Limb (tissue), 2 donors: Measurements from ENCODE around the gene RFC1.
"Not testable (repeated sequence)": the region's sequence is repeated elsewhere in the genome, so short reads cannot be mapped to it uniquely, and the experiment has no call there.

Experiments
- DNase-seq, 2 donors: peaks; one replicate each; pipeline ENCODE4 v3.0.0-alpha.2; 2016; ENCODE audit errors: extremely low spot score in 2 of 2

Gene RFC1

DNA sequence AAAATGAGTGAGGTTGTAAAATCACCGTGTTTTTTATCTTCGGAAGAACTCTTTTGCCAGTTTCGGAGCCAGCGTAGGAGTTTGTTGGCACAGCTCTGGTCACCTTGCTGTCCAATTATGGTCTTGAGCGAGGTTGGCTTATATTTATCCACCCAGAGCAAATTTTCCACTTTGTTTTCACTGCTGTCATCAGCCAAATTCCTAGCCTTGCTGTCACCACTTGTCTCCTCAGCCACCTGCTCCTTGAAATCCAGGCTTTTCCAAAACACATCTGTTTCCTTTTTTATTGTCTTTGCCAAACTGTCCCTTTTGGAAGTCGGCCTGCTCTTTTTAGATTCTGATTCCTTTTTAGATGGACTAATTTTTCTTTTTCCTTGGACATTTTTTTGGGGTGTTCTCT is 57.6 kb downstream of the RFC1 start:
- DNase-seq: peak in 1 of 2 donors; percentile 47

DNA sequence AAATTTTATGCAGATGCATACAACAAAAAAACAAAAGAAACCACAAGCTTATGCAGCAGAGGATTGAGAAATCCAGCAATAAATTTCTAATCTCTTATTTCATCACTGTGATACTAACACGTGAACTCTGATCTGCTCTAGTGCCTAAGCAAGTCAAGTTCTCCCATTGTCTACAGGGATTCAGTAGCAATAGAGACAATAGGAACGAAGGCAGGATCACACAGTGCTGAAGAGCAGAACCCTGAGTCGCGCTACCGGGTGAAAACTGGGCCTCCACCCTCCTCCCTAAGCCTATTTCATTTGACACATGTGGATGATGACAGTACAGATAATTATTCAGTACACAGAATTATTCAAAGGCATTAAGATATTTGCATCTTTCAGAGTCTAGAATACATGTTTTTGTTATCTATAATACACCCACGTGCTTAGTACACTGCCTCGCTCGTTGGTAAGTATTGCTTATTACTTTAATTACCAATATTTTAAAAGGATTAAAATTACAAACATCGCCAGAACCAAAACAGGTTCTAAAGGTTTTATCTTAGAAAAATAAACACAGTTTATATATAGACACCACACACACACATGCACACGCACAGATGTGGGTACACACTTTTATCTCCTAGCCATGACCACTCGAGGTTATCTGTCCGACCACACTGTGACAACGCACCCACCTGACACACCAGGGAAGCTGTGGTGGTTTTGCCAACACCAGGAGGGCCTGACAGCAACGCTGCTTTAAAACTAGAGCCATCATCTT is 60.1 kb downstream of the RFC1 start:
- DNase-seq: no peak

DNA sequence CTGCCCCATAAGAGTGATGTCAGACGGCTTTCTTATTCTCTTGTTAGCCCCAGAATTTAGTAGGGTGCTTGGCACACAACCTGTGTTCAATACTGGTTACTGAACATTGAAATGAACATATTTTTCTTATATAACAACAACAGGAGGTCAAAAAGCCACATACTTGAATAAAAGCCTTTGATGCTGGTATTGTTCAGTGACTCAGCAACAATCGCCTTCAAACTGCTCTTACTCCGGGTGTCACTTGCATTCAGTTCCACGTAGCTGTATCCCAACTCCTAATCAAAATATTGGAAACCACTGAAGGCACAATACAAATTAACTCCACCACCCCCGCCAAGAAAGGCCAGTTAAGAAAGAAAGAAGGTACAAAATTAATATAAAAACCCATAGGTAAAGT is 61.5 kb downstream of the RFC1 start:
- no peak for DNase-seq

DNA sequence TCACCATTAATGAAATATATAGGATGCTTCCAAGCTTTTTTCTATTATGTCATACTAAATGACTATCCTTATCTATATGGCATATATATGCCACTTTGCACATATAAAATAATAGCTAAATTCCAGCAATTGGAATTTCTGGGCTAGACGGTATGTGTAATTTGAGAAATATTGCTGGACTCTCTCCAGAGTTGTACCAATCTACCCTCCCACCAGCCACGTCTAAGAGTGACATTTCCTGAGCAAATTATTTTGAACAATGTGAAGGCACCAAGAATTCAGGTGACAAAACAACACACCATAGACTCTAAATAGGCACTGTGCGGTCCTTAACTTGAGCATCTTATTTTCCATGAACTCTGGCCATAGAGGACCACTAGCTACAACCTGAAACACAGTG is 62.3 kb downstream of the RFC1 start:
- DNase-seq: no peak

- DNase-seq: no peak
These were observed 63.3 kb downstream of the RFC1 start for GRCh38 chr4:39302901-39303300.

DNA sequence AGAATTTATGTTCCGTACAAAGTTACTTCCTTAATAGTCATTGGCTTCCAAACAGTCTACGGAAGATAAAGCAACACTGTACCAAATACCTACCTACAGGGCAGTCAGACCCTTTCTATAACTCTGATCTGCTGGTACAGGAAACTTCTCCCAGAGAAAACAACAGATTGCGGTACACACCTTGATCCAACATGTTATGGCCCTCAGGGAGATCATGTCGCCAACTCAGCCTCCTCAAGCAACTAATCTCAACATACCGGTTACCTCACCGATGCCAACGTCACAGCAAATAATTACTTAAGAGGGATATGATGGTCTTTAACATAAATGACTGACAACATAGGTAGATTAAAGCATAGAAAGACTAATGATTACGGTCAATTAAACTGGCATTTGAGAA is 70.4 kb downstream of the RFC1 start:
- DNase-seq: no peak

DNA sequence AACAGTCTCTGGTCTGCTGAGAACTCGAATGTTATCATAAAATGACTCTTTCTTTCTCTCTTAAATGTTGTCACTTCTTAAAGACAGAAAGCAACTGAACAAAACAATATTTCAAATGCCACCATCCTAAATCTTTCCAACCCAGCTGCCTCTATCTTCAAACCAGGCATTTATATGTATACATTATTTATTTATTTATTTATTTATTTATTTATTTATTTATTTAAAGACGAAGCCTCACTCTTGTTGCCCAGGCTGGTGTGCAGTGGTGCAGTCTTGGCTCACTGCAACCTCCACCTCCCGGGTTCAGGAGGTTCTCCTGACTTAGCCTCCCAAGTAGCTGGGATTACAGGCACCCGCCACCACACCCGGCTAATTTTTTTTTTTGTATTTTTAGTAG is 73.7 kb downstream of the RFC1 start:
- not testable (repeated sequence) for DNase-seq

- no peak for DNase-seq
These were observed 74.5 kb downstream of the RFC1 start for GRCh38 chr4:39291686-39292085.

DNA sequence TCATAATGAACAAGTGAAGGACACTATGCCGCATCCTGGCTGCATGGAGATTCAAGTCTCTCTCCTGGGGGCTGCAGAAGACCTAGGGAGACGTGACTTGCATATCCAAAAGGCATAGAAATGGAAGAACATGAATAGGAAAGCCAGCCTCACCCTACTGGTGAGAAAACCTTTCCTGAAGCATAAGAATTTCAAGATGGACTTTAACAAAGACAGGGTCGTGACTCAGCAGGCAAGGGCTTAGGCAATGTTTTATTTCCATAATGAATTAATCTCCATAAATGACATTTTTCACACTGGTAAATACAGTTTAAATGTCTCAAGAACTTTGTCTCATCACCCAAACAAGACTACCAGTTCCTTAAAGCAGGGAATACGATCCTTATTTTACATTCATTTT is 78.9 kb downstream of the RFC1 start:
- no peak for DNase-seq

- DNase-seq: no peak
These were observed 79.9 kb downstream of the RFC1 start for GRCh38 chr4:39286263-39286662.

- no peak for DNase-seq
These were observed 80.3 kb downstream of the RFC1 start for GRCh38 chr4:39285853-39286252.

GRCh38 chr4:39285111-39285795 is 80.9 kb downstream of the RFC1 start:
- DNase-seq: no peak

GRCh38 chr4:39280770-39281169 is 85.4 kb downstream of the RFC1 start:
- no peak for DNase-seq

GRCh38 chr4:39279416-39279815 is 86.7 kb downstream of the RFC1 start:
- DNase-seq: no peak

GRCh38 chr4:39278476-39278875 is 87.7 kb downstream of the RFC1 start:
- DNase-seq: no peak

DNA sequence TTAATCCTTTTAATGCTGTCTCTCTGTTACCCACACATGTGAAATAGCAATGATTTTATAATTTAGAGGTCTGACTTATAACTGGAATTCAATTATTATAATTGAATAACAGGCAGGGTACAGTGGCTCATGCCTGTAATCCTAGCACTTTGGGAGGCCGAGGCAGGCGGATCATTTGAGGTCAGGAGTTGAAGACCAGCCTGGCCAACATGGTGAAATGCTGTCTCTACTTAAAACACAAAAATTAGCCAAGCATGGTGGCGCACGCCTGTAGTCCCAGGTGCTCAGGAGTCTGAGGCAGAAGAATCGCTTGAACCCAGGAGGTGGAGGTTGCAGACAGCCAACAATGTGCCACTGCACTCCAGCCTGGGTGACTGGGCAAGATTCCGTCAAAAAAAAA is 88.5 kb downstream of the RFC1 start:
- not testable (repeated sequence) for DNase-seq

DNA sequence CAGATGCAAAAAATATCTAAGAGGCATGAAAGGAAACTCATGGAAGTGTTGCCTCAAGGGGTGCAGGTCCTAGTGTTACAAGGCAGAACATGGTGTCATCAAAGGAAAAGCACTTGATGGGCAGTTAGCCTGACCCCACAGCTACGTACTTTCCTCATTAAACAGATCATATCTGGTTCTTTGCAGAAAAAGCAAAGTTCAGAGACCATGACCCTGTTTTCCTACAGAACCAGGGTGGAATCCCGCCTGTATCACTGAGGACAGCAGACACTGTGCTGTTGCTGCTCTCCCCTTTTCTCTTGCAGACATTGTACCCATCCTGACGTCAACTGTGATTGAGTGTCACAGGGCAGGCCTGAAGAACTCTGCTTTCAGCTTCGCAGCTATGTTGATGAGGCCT is 91.7 kb downstream of the RFC1 start:
- no peak for DNase-seq

DNA sequence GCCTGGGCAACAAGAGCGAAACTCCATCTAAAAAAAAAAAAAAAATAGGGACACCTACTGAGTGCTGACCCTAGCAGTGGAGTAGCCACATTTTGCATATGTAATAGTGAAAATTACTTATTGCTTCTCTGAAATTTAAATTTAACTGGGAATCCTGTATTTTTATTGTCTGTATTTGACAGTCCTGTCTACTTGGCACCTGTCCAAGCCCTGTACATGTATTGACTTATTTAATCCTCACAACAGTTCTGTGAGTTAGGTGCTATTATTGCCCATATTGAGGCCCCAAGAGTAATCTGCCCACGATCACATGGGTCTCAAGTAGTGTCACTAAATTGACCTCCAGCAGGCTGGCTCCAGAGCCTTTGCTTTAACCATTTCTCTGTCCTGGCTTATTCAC is 102.3 kb downstream of the RFC1 start:
- no peak for DNase-seq

GRCh38 chr4:39259571-39260330 is 106.4 kb downstream of the RFC1 start:
- DNase-seq: no peak

GRCh38 chr4:39256436-39256835 is 109.7 kb downstream of the RFC1 start:
- DNase-seq: no peak

DNA sequence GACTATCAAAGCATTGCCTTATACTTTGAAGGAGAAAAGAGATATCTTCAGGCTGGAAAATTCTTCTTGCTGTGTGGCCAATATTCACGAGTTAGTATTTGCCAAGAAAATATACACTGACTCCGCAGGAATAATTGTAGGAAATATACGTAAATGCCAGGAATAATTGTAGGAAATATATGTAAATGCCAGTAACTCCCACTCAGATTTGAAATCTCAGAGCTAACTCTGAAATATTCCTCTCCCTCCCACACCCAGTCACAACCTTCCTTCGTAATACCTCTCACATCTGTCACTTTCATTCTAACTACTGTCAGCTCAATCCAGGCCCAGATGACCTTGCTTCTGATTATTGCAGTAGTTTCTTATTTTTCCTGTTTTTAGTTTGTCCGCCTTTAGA is 110.3 kb downstream of the RFC1 start:
- no peak for DNase-seq

DNA sequence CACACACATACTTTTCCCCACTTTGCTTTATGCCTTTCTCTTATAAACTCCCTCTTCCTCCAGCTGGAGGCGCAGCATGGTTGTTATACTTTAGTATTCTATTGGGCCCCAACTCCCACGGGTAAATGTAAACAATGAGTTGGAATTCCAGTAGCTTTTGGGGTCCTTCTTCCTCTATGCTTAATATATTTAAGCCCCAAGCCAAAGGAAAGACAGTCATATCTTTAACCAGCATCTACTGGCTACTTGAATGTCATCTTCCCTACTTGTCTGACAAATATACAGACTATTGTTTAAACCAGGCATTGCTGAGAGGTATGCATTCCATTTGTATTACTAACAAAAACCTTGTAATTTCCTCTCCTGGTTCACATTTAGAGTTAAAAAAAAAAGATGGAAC is 110.9 kb downstream of the RFC1 start:
- no peak for DNase-seq

DNA sequence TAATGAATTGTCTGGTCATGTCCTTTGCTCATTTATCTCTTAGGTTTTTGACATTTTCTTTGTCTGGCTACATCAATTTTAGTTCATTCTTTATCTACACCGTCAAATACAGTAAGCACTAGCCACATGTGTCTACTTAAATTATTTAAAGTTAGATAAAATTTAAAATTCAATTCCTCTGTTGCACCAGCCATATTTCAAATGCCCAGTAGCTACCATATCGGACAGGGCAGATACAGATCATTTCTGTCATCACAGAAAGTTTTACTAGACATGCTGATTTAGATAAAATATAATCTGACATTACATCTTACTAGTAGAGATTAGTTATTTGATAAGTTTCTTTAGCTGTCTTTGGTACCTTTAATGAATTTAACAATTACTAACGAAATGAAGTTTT is 122.7 kb downstream of the RFC1 start:
- DNase-seq: no peak
